Inflammatory macrophage (primary cell): ENCODE measurements around the gene SLC7A7.
"Not testable (repeated sequence)": the region's sequence is repeated elsewhere in the genome, so short reads cannot be mapped to it uniquely, and the experiment has no call there.

Experiments used
- DNase-seq, 2 donors: peaks; one replicate each; pipeline ENCODE4 v3.0.0-alpha.2; 2020 to 2022

The SLC7A7 gene

DNA sequence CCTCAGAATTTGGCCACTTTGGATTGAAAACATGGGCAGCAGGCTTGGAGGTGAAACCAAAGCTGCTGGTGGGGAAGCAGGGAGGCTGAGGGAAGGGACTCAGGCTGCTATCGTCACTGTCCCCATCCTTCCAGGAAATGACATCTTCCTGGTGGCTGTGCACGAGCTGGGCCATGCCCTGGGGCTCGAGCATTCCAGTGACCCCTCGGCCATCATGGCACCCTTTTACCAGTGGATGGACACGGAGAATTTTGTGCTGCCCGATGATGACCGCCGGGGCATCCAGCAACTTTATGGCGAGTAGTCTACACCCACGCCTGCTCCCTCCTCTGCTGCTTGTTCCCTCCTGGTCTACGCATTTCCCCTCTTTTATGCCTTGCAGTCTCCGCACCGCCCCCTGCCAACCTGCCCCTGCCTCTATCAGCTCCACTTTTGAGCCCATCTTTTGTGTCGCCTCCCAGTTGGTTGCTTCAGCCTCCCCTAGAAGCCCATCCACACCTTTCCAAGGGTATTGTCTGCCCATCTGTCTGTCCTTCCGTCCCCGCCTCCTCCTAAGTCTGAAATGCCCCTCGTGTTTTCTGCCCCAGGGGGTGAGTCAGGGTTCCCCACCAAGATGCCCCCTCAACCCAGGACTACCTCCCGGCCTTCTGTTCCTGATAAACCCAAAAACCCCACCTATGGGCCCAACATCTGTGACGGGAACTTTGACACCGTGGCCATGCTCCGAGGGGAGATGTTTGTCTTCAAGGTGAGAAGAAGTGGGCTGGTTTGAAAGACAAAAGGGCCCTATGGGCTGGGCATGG lies 28.1 kb upstream of the SLC7A7 start:
- no peak for DNase-seq

- no peak for DNase-seq
Measured at GRCh38 chr14:22842211-22843122, 27.2 kb upstream of the SLC7A7 start.

- DNase-seq, result no peak
Measured at GRCh38 chr14:22841769-22842168, 26.5 kb upstream of the SLC7A7 start.

GRCh38 chr14:22841311-22841710 lies 26.1 kb upstream of the SLC7A7 start:
- DNase-seq, result no peak

DNA sequence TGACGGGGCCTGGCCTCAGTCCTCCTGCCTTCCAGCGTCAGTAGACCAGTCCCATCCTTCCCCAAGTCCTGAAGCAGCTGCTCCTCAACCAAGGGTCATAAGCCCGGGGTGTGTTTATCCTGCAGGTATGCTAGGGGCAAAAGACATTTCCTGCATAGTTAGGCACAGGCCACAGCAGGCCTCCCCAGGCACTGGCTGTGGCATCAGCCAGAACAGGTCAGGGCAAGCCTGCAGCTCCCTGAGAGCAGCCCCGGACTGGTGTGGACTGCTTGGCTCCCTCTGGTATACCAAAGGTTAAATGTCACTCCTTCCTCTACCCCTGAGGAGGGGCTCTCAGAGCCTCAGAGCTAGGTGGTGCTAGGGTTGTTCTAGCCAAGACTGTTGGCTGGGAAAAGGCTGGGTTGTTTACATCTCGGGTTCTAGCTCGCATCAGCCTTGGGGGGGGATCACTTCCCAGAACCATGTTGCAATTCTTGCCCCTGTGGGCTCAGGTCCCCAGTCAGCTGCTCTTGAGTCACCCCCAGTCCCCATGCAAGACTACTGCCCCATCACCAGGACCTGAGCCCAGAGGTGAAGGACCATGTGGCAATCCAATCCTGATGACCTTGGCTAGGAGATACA lies 24.0 kb upstream of the SLC7A7 start:
- peak in 1 of 2 donors; percentile 21 for DNase-seq

- peak in 1 of 2 donors; percentile 54 for DNase-seq
Measured at GRCh38 chr14:22838631-22839041, 23.4 kb upstream of the SLC7A7 start.

DNA sequence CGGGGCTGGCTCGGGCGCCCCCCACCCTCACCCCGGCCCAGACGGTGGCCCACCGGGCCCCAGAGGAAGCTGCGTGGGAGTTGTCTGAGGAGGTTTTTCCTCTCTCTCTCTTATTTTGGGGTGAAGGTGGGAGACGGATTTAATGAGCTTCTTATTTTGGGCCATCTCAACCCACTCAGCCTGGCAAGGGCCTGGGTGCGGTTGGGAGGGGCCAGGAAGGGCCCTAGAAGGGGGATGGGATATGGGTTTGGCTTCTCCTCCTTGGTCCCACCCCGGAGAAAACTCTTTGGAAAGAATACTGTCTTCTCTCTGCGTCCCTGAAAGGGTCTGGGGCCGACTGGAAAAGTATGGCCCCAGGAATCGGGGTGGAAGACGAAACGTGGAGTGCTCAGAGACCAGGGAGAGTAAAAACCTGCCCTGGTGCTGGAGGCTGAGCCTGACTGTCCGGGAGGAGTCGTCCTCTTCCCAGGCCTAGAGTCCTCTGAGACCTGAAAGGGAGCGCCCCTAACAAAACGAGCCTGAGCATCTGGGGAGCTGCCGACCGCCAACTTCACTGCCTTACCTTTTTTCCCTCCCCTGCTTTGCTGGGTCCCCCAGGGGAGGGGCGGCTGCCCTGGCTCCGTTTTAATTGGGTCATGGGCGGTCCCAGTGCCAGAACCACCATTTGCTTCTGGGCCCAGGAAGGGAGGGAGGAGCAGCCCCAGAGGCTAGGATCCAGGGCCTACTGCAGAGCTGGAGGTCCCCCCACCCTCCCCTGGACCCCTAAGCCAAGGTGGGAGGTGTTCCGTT lies 22.7 kb upstream of the SLC7A7 start:
- DNase-seq, result peak in 1 of 2 donors; percentile 12

DNA sequence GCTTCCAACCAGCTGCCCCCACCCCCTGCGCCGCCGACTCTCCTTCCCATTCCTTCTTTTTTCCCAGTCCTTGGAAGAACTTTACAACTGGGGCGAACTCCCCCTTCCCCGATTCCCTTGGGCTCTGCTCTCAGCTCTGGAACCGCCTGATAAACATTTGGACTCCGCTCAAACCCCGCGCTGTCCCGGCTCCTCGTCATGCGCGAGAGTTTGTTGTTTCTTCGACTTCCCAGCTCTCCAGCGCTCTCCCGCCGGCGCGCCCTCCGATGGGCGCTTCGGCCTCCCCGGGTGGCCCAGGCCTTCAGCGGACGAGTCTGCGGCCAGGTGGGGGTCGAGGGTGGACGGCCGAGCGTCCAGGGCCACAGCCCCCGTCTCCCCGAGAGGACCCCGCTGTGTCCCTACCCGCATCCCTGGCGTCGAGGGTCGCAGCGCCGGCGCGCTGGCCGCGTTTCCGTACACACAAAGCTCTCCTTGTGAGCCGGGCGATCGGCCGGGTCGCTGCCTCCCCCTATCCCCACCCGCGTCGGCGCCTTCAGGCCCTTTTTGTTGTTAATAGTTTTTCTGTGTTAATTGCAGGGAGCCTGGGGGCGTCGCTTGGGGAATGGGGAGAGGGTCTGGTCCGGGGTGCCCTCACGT lies 22.0 kb upstream of the SLC7A7 start:
- peak; percentile 48 to 50 for DNase-seq

- DNase-seq, result peak; percentile 33 to 69
Measured at GRCh38 chr14:22836301-22837113, 21.3 kb upstream of the SLC7A7 start, which contains the start of gene MMP14. MMP14 (plus strand) TSS chr14:22836585; CDS start chr14:22836818, 233 bp downstream.

DNA sequence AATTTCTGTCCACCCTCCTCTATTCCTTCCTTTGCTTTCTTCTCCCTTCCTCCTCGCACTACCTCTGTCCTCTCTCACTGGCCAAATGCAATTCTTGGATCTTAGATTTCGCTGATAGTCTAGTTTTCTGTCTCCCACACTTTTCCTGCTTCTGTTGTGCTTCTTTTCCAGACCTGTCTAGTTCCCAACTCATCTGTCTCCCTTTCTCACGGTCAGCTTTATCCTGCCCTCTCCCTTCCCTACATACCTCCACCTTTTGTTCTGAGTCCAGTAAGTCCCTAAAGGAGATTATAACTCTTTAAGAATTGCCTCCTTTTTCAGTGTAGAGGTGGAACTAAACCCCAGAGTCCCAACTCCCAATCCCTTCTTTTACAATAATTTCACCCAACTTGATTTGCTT lies 20.3 kb upstream of the SLC7A7 start:
- DNase-seq, result no peak

- DNase-seq, result no peak
Measured at GRCh38 chr14:22830443-22831010, 15.3 kb upstream of the SLC7A7 start.

DNA sequence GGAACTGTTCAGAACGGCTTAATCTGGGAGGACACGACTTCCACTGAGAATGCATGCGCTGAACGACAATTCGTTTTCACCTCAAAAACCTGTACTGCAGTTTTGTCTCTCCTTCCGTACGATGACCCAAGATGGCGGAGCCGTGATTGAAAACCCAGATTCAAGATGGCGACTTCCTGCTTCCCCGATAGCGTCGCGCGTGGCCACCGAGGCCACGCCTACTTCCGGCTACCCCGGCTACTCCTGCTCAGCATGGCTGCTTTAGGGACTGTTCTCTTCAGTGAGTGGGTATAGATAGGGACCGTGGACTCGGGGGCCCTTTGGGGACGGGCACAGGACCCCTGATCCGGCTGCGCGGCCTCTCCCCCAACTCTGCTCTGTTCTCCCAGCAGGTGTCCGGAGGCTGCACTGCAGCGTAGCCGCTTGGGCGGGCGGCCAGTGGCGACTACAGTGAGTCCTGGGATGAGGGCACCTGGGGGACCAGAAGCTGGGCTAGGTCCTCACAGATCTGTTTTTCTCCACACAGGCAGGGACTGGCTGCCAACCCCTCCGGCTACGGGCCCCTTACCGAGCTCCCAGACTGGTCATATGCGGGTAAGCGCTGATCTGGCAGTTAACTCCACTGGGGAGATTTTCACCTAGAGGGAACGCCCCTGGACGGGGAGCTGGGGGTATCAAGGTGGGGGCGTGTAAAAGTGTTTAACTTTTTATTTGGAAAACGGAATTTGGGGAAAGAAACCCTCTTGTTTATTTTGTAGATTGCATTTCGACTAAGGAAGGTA lies 14.6 kb upstream of the SLC7A7 start, which contains the start of gene MRPL52:
Gene MRPL52 (plus strand): TSS at position 227 of the 782 bp plus-strand sequence. CDS start 26 bp downstream, at position 253.
- DNase-seq, result peak; percentile 93 to 95

GRCh38 chr14:22829076-22829660 lies 13.9 kb upstream of the SLC7A7 start:
- not testable (repeated sequence) for DNase-seq

DNA sequence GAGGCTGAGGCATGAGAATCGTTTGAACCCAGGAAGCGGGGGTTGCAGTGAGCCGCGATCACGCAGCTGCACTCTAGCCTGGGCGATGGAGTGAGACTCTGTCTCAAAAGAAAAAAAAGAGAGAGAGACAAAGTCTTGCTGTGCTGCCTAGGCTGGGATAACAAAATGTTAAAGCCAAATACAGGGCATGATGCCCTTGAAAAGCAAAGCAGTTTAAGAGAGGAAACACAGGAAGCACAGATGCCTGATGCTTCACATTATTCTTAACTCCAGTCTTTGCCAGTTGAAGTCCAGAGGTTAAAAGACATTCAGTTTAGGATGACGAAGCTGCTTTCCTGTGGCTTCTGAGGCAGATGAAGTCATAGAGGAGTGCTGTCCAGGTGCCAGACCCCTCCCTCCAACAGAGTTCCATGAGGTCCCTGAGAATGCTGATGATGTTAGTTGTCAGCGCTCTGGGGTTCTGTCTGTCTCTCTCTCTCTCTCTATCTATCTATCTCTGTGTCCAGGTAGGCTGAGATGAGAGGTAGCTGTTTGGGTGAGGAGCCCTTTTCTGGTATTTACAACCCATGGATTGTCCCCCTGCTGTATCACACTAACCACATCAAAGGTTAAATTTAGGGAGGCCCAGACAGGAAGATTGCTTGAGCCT lies 9.6 kb upstream of the SLC7A7 start:
- no peak for DNase-seq

GRCh38 chr14:22822571-22823098 lies 7.4 kb upstream of the SLC7A7 start:
- peak; percentile 64 to 67 for DNase-seq

DNA sequence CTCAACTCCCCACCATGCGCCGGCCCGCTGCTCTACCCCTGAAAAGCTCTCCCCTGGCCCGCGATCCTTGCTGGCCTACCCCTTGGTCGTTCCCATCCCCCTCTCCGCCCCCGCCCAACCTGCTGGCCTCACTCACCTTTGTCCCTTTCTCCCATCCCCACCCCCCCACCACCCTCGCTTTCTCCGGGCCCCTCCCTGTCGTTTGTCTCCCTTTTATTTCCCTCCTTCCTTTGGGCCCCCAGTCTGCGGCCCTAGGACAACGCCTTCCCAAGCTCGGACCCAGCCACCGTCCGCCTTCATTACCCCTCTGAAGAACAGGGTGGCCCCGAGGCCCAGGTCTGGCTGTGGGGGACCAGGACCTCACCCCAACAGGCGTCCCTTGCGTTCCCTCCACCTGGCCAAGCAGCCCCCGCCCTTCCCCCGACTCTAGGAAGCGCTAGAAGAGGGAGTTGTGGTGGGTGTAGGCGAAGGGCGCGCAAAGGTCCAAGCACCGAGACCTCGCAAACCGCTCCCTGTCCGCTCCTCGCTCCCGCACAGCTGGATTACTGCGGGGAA lies 6.9 kb upstream of the SLC7A7 start:
- no peak for DNase-seq

DNA sequence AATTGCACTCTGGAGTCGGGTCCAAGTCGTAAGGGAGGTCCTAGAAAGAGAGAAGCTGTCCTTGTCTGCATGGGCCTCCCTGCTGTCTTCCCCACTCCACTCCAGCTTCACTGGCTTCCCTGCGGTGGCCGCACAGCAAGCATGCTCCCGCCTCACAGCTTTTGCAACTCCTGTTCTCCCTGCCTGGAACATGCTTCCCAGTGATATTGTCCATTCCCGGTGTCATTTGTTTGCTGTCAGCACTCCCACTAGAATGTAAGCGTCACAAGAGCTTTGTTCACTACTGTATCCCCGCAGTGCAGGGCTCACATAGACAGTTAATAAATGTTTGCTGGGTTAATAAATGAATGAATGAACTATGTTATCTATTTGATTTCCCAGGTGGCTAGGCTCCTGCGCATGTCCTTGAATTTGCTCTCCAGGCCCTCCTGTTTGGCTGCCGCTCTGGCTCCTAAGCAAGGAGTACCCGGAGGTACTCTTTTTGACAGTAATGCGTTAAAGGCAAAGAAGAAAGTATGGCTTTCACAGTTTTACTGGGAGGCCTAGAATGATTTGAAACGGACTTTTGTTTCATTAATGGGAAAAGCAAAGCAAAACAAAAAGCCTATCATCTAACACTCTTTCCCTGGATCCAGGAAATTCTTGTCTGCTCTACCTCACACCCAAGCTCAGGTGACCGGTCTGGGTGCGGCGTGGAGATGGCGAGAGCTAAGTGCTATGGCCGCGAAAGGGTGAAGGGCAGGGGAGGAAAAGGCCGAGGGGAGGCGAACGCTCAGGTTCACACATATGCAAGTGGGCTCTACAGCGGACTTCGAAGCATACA lies 6.2 kb upstream of the SLC7A7 start:
- no peak for DNase-seq
